HUES64 (cell line): ENCODE data around the gene ZNF892. TPM values are rescaled to one million over a fixed set of nuclear protein-coding genes. Genes with fewer than 3 reads are reported as not detected.

ENCODE experiments used
- H3K27ac ChIP-seq: 2 replicates; pipeline ENCODE4 v1.7.0; 2013; ENCODE audit warnings: low read depth, low read length, inconsistent platforms
- H3K27me3 ChIP-seq: 2 replicates; pipeline ENCODE4 v1.6.1; 2013; ENCODE audit warnings: mild to moderate bottlenecking, low read length; ENCODE audit not compliant: insufficient read depth
- H3K36me3 ChIP-seq: 2 replicates; pipeline ENCODE4 v1.6.1; 2013; ENCODE audit warnings: mild to moderate bottlenecking, low read length; ENCODE audit not compliant: insufficient read depth
- H3K4me1 ChIP-seq: 2 replicates; pipeline ENCODE4 v1.6.1; 2013; ENCODE audit warnings: mild to moderate bottlenecking, low read length, moderate library complexity; ENCODE audit not compliant: insufficient read depth
- H3K4me3 ChIP-seq: 2 replicates; pipeline ENCODE4 v1.5.1; 2013; ENCODE audit warnings: mild to moderate bottlenecking, low read length, moderate library complexity
- H3K9ac ChIP-seq: 2 replicates; pipeline ENCODE4 v1.6.1; 2013; ENCODE audit warnings: mild to moderate bottlenecking, low read depth, low read length
- H3K9me3 ChIP-seq: 2 replicates; pipeline ENCODE4 v1.6.1; 2013; ENCODE audit warnings: low read depth, low read length; ENCODE audit not compliant: insufficient read depth
- WGBS: fragments of 150-250, 120-280 bp; methylation state at CpG from one replicate; pipeline ENCODE4 v1.1.7; 2013; ENCODE audit warnings: missing lambda C conversion rate; 5-methylcytosine and 5-hydroxymethylcytosine counted together
- polyA plus RNA-seq, 2 experiments: library from polyadenylated mRNA; stranded (reverse); fragments of 50-300 nt; gene quantifications; one replicate each; pipeline ENCODE4 v1.2.3, GENCODE V29; 2013

The ZNF892 gene
- 5.1 TPM for polyA plus RNA-seq (2013, experiment 1 of 2)
- polyA plus RNA-seq (2013, experiment 2 of 2), result 5.3 TPM

GRCh38 chr2:95207111-95207961, at the start of gene ZNF892:
ZNF892 (plus strand) TSS chr2:95207521; CDS start chr2:95207816, 295 bp downstream.
- Histone ChIP-seq H3K36me3 (peaks cover 34% of the 10 kb centered on the region), H3K4me3 (peak within 1 kb of the TSS; percentile 83), H3K9ac (peak within 1 kb of the TSS; percentile 86), H3K27ac (peak within 1 kb of the TSS; percentile 82), H3K27me3 (peaks cover 14% of the 10 kb centered on the region), H3K9me3 (peaks cover 28% of the 10 kb centered on the region), H3K4me1 (peaks cover 9% of the 10 kb centered on the region)
- WGBS, result under 1% methylated on average over 74 of the region's 74 CpGs

- peak overlapping the region; percentile 97 for H3K4me3 ChIP-seq
- peaks cover 27% of the 10 kb centered on the region for H3K36me3 ChIP-seq
- 81% methylated on average over 10 of the region's 10 CpGs for WGBS
- no peak overlapping the region for H3K9ac ChIP-seq
- H3K4me1 ChIP-seq, result no peaks in the 10 kb centered on the region
- H3K27me3 ChIP-seq, result peaks cover 22% of the 10 kb centered on the region
- H3K27ac ChIP-seq, result no peak overlapping the region
- peaks cover 9% of the 10 kb centered on the region; the same call in 1 of the 2 replicates for H3K9me3 ChIP-seq
Measured at GRCh38 chr2:95158441-95158840, 48.9 kb upstream of the ZNF892 start.

- no peak overlapping the region for H3K27ac ChIP-seq
- peak overlapping the region; percentile 76 for H3K9ac ChIP-seq
- WGBS, result 5% methylated on average over 53 of the region's 58 CpGs
- peaks cover 4% of the 10 kb centered on the region; the same call in 1 of the 2 replicates for H3K9me3 ChIP-seq
- H3K4me3 ChIP-seq, result peak overlapping the region; percentile 97
- peaks cover 24% of the 10 kb centered on the region for H3K36me3 ChIP-seq
- peaks cover 22% of the 10 kb centered on the region for H3K27me3 ChIP-seq
- no peaks in the 10 kb centered on the region for H3K4me1 ChIP-seq
Measured at GRCh38 chr2:95158891-95159619, 48.3 kb upstream of the ZNF892 start.

- Histone ChIP-seq H3K27ac (no peak within 1 kb of the TSS), H3K4me3 (peak within 1 kb of the TSS; percentile 97), H3K27me3 (peaks cover 22% of the 10 kb centered on the region), H3K9me3 (no peaks in the 10 kb centered on the region), H3K36me3 (peaks cover 17% of the 10 kb centered on the region), H3K9ac (peak within 1 kb of the TSS; percentile 76), H3K4me1 (peaks cover 3% of the 10 kb centered on the region; the same call in 1 of the 2 replicates)
- WGBS, result 9% methylated on average over 64 of the region's 64 CpGs
Measured at GRCh38 chr2:95159690-95160449, 47.5 kb upstream of the ZNF892 start, which contains the start of gene ZNF514. ZNF514 (minus strand) TSS chr2:95159848; CDS start chr2:95153253, 6,595 bp downstream.

- H3K9me3 ChIP-seq, result no peaks in the 10 kb centered on the region
- peaks cover 7% of the 10 kb centered on the region; the same call in 1 of the 2 replicates for H3K4me1 ChIP-seq
- H3K36me3 ChIP-seq, result no peaks in the 10 kb centered on the region
- peaks cover 5% of the 10 kb centered on the region; the same call in 1 of the 2 replicates for H3K27me3 ChIP-seq
- peak overlapping the region; percentile 96 for H3K4me3 ChIP-seq
- peak overlapping the region; percentile 88 for H3K27ac ChIP-seq
- 3% methylated on average over 9 of the region's 9 CpGs for WGBS
- peak overlapping the region; percentile 95 for H3K9ac ChIP-seq
Measured at GRCh38 chr2:95165030-95165370, 42.3 kb upstream of the ZNF892 start.

- Histone ChIP-seq H3K27me3 (peaks cover under 1% of the 10 kb centered on the region; the same call in 1 of the 2 replicates), H3K4me3 (peak within 1 kb of the TSS; percentile 96), H3K9ac (peak within 1 kb of the TSS; percentile 95), H3K27ac (peak within 1 kb of the TSS; percentile 88), H3K4me1 (peaks cover 7% of the 10 kb centered on the region; the same call in 1 of the 2 replicates), H3K36me3 (no peaks in the 10 kb centered on the region), H3K9me3 (no peaks in the 10 kb centered on the region)
- under 1% methylated on average over 56 of the region's 56 CpGs for WGBS
Measured at GRCh38 chr2:95165371-95166064, 41.8 kb upstream of the ZNF892 start, which contains the start of gene ZNF2. ZNF2 (plus strand) TSS chr2:95165809; CDS start chr2:95176227, 10,418 bp downstream.

GRCh38 chr2:95166065-95166763, 41.1 kb upstream of the ZNF892 start:
- H3K27me3 ChIP-seq, result no peaks in the 10 kb centered on the region
- H3K4me1 ChIP-seq, result peaks cover 7% of the 10 kb centered on the region; the same call in 1 of the 2 replicates
- peak overlapping the region; percentile 96 for H3K4me3 ChIP-seq
- WGBS, result 11% methylated on average over 15 of the region's 16 CpGs
- peak overlapping the region; percentile 71 for H3K9ac ChIP-seq
- H3K36me3 ChIP-seq, result no peaks in the 10 kb centered on the region
- H3K9me3 ChIP-seq, result no peaks in the 10 kb centered on the region
- no peak overlapping the region for H3K27ac ChIP-seq

- Histone ChIP-seq H3K27me3 (no peaks in the 10 kb centered on the region), H3K27ac (no peak overlapping the region), H3K4me3 (no peak overlapping the region), H3K9me3 (no peaks in the 10 kb centered on the region), H3K4me1 (no peaks in the 10 kb centered on the region), H3K9ac (no peak overlapping the region), H3K36me3 (no peaks in the 10 kb centered on the region)
- WGBS, result 91% methylated on average over 7 of the region's 7 CpGs
Measured at GRCh38 chr2:95171902-95172301, 35.4 kb upstream of the ZNF892 start.

GRCh38 chr2:95174031-95174542, 33.2 kb upstream of the ZNF892 start:
- WGBS, result 93% methylated on average over 2 of the region's 2 CpGs
- Histone ChIP-seq H3K36me3 (no peaks in the 10 kb centered on the region), H3K27me3 (no peaks in the 10 kb centered on the region), H3K9ac (no peak overlapping the region), H3K27ac (no peak overlapping the region), H3K4me3 (no peak overlapping the region), H3K9me3 (no peaks in the 10 kb centered on the region), H3K4me1 (no peaks in the 10 kb centered on the region)
